OCI-LY7 (cell line): Measurements from ENCODE around the gene NDUFV2. TPM values are rescaled to one million over a fixed set of nuclear protein-coding genes. Genes with fewer than 3 reads are reported as not detected.
"Not testable (repeated sequence)": the region's sequence is repeated elsewhere in the genome, so short reads cannot be mapped to it uniquely, and the experiment has no call there.

Source experiments
- BruUV-seq: library from RNA; stranded (reverse); fragments of 400-500 nt; replicated peaks from 2 replicates; lab custom pipeline; 2021; lab: Mats Ljungman, UMichigan
- CTCF ChIA-PET: fragments of 300-600 bp; sonication (Branson Sonifier 250); formaldehyde crosslinking; loops from one replicate; lab custom pipeline; 2022; ENCODE audit warnings: antibody characterized with exemption; ENCODE audit not compliant: unreplicated experiment; lab: Charles Lee
- POLR2A ChIA-PET: fragments of 300-600 bp; sonication (Branson Sonifier 250); formaldehyde crosslinking; loops from one replicate; lab custom pipeline; 2022; ENCODE audit warnings: antibody characterized with exemption; lab: Charles Lee
- DNase-seq: peaks from one replicate; pipeline ENCODE4 v3.0.0-alpha.2; 2015; ENCODE audit warnings: low spot score
- H2AFZ ChIP-seq: fragments of 200-600 bp; sonication (generic), shearing (Covaris generic); 2 replicates; pipeline ENCODE4 v1.6.1; 2014; ENCODE audit warnings: mild to moderate bottlenecking, antibody characterized with exemption, low read length, moderate library complexity
- H3K27ac ChIP-seq: fragments of 200-600 bp; sonication (generic); 2 replicates; pipeline ENCODE4 v1.5.1; 2014; ENCODE audit warnings: mixed run types, low read depth, mild to moderate bottlenecking, moderate library complexity, low read length, inconsistent platforms; ENCODE audit not compliant: poor library complexity, severe bottlenecking
- H3K36me3 ChIP-seq: fragments of 200-600 bp; sonication (generic); 2 replicates; pipeline ENCODE4 v1.6.1; 2014; ENCODE audit warnings: mild to moderate bottlenecking, antibody characterized with exemption, low read length, moderate library complexity, mixed read lengths; ENCODE audit not compliant: insufficient read depth
- H3K4me1 ChIP-seq: fragments of 200-600 bp; sonication (generic); 2 replicates; pipeline ENCODE4 v1.5.1; 2014; ENCODE audit warnings: mild to moderate bottlenecking, low read length; ENCODE audit not compliant: insufficient read depth, poor library complexity, severe bottlenecking
- H3K4me2 ChIP-seq: fragments of 200-600 bp; sonication (generic); 2 replicates; pipeline ENCODE4 v1.6.1; 2014; ENCODE audit warnings: mild to moderate bottlenecking, low read length
- H3K4me3 ChIP-seq: fragments of 200-600 bp; sonication (generic); 2 replicates; pipeline ENCODE4 v1.5.1; 2014; ENCODE audit warnings: mild to moderate bottlenecking, low read depth, low read length; ENCODE audit not compliant: poor library complexity, severe bottlenecking
- H3K79me2 ChIP-seq: fragments of 200-600 bp; sonication (generic); 2 replicates; pipeline ENCODE4 v1.6.1; 2016; ENCODE audit warnings: low read depth, mild to moderate bottlenecking, low read length, moderate library complexity, mixed read lengths; ENCODE audit not compliant: insufficient read depth
- H3K9me2 ChIP-seq: fragments of 200-600 bp; sonication (generic); 2 replicates; pipeline ENCODE4 v1.6.1; 2016; ENCODE audit warnings: mild to moderate bottlenecking, low read length, mixed read lengths; ENCODE audit not compliant: insufficient read depth
- H3K9me3 ChIP-seq: fragments of 200-600 bp; sonication (generic); 2 replicates; pipeline ENCODE4 v1.6.1; 2014; ENCODE audit warnings: mild to moderate bottlenecking, mixed run types, low read length, mixed read lengths
- H4K20me1 ChIP-seq: fragments of 200-600 bp; sonication (generic); 2 replicates; pipeline ENCODE4 v1.6.1; 2014; ENCODE audit warnings: mild to moderate bottlenecking, antibody characterized with exemption, low read length, moderate library complexity, mixed read lengths; ENCODE audit not compliant: insufficient read depth
- CTCF ChIP-seq: fragments of 200-600 bp; sonication (generic); conservative IDR thresholded peaks from 2 replicates; pipeline ENCODE4 v1.5.1; 2014; ENCODE audit warnings: mild to moderate bottlenecking, antibody characterized with exemption, low read length, moderate library complexity, mixed read lengths
- EZH2phosphoT487 ChIP-seq: fragments of 200-600 bp; sonication (generic); IDR thresholded peaks from 2 replicates; pipeline ENCODE4 v1.6.1; 2018; ENCODE audit warnings: low read depth, borderline replicate concordance, mild to moderate bottlenecking, mixed run types, antibody characterized with exemption, low read length, moderate library complexity, mixed read lengths
- intact Hi-C: fragments of 100-400 bp; cut with micrococcal nuclease; formaldehyde crosslinking; loops from one replicate; pipeline ENCODE4 v1.10.0; 2022; ENCODE audit not compliant: unreplicated experiment
- total RNA-seq, 2 experiments: library from RNA; depleted of rRNA in 1 of 2; stranded (reverse); fragments of >200 nt in 1 of 2; shearing (Covaris generic) in 1 of 2; gene quantifications; 2 replicates each; pipeline ENCODE4 v1.2.3, GENCODE V29; 2014 to 2022

The NDUFV2 gene
- total RNA-seq, 2 experiments from 2014 or later: 185 to 201 TPM

- POLR2A ChIA-PET: interaction anchor here (1.6 kb wide), 1 partner anchor 22 kb away, joined by 4 read pairs; no protein-coding TSS in a partner anchor
- H3K9me3 ChIP-seq: peaks cover 16% of the 10 kb centered on the region; the same call in 1 of the 2 replicates
- intact Hi-C loops: no loop called here
These were observed 55.3 kb downstream of the NDUFV2 start for GRCh38 chr18:9157806-9158205.

GRCh38 chr18:9160014-9160413 lies 57.5 kb downstream of the NDUFV2 start:
- H3K9me3 ChIP-seq: peaks cover 37% of the 10 kb centered on the region; the same call in 1 of the 2 replicates
- no peaks in the 10 kb centered on the region for H3K9me2 ChIP-seq
- BruUV-seq: no TSS peak
- H3K4me2 ChIP-seq: no peak overlapping the region
- no peak overlapping the region for H2AFZ ChIP-seq
- no peak overlapping the region for H3K27ac ChIP-seq
- intact Hi-C loops: no loop called here
- H3K4me3 ChIP-seq: no peak overlapping the region
- ChIA-PET CTCF (interaction anchor here (0.6 kb wide), 1 partner anchor 102 kb away, joined by 3 read pairs; no protein-coding TSS in a partner anchor), POLR2A (interaction anchor here (1.1 to 2.9 kb wide), 4 partner anchors 9 to 80 kb away, joined by 3 to 12 read pairs (median 4); no protein-coding TSS in a partner anchor)
- no peak for TF ChIP-seq CTCF
- no peak for TF ChIP-seq EZH2phosphoT487
- H3K79me2 ChIP-seq: peaks cover 92% of the 10 kb centered on the region
- peaks cover 27% of the 10 kb centered on the region for H3K36me3 ChIP-seq
- H4K20me1 ChIP-seq: peaks cover 4% of the 10 kb centered on the region; the same call in 1 of the 2 replicates
- DNase-seq: no peak
- no peaks in the 10 kb centered on the region for H3K4me1 ChIP-seq

More at GRCh38 chr18:9157806-9158205, 55.3 kb downstream of the NDUFV2 start:
- Histone ChIP-seq H3K9me2 (no peaks in the 10 kb centered on the region), H4K20me1 (peaks cover 4% of the 10 kb centered on the region; the same call in 1 of the 2 replicates), H3K4me2 (no peak overlapping the region), H2AFZ (no peak overlapping the region), H3K36me3 (peaks cover 30% of the 10 kb centered on the region), H3K79me2 (peaks cover 92% of the 10 kb centered on the region), H3K27ac (no peak overlapping the region), H3K4me1 (no peaks in the 10 kb centered on the region), H3K4me3 (no peak overlapping the region)
- CTCF ChIA-PET: no interaction called here
- BruUV-seq: no TSS peak
- no peak for TF ChIP-seq CTCF
- TF ChIP-seq EZH2phosphoT487: no peak
- DNase-seq: no peak

GRCh38 chr18:9162663-9163062 lies 60.2 kb downstream of the NDUFV2 start:
- Histone ChIP-seq H3K9me3 (peaks cover 41% of the 10 kb centered on the region; the same call in 1 of the 2 replicates), H3K36me3 (peaks cover 31% of the 10 kb centered on the region), H3K79me2 (peaks cover 73% of the 10 kb centered on the region)
- intact Hi-C loops, H3K9me2 ChIP-seq, H2AFZ ChIP-seq, H3K4me2 ChIP-seq, H3K4me1 ChIP-seq, H4K20me1 ChIP-seq, BruUV-seq, H3K4me3 ChIP-seq, DNase-seq, H3K27ac ChIP-seq: not testable (repeated sequence)
- ChIA-PET CTCF (interaction anchor here (0.6 to 0.9 kb wide), 2 partner anchors 331 to 577 kb away, joined by 3 to 8 read pairs; no protein-coding TSS in a partner anchor), POLR2A (interaction anchor here (1.2 kb wide), 1 partner anchor 79 kb away, joined by 5 read pairs; no protein-coding TSS in a partner anchor)

- CTCF ChIA-PET, POLR2A ChIA-PET: not testable (repeated sequence)
These were observed 61.6 kb downstream of the NDUFV2 start for GRCh38 chr18:9164149-9164548.

GRCh38 chr18:9165883-9166282 lies 63.4 kb downstream of the NDUFV2 start:
- H2AFZ ChIP-seq, DNase-seq, H3K4me1 ChIP-seq, H3K4me2 ChIP-seq, POLR2A ChIA-PET, BruUV-seq, H3K4me3 ChIP-seq, H4K20me1 ChIP-seq, intact Hi-C loops, CTCF ChIA-PET, H3K9me2 ChIP-seq, H3K27ac ChIP-seq: not testable (repeated sequence)
- H3K36me3 ChIP-seq: peaks cover 14% of the 10 kb centered on the region
- H3K79me2 ChIP-seq: peaks cover 49% of the 10 kb centered on the region
- peaks cover 36% of the 10 kb centered on the region; the same call in 1 of the 2 replicates for H3K9me3 ChIP-seq

More at GRCh38 chr18:9164149-9164548, 61.6 kb downstream of the NDUFV2 start:
- H2AFZ ChIP-seq, H3K4me1 ChIP-seq, intact Hi-C loops, H4K20me1 ChIP-seq, BruUV-seq, H3K9me2 ChIP-seq, H3K4me3 ChIP-seq, DNase-seq, H3K27ac ChIP-seq, H3K4me2 ChIP-seq: not testable (repeated sequence)
- peaks cover 58% of the 10 kb centered on the region for H3K79me2 ChIP-seq
- H3K36me3 ChIP-seq: peaks cover 24% of the 10 kb centered on the region
- H3K9me3 ChIP-seq: peaks cover 41% of the 10 kb centered on the region; the same call in 1 of the 2 replicates
